ENCODE results near the gene PEX10.

Gene PEX10

DNA sequence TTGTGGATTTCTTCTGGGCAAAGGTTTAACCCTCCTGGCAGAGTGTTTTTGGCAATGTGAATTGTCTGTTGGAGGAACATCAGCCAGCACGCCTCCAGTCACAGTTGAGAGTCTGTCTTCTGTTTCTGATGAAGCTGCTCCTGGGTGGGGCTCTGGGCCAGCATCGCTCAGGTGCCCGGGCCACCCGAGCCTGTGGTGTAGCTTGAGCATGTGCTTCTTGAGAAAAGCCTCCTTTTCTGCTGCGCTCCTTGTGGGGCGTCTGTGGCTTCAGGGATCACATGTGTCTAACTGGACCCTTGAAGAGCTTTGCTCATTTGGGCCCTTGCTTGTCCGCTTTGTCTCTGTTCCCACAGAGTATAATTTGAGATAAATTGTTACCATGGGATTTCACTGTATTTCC lies 13.5 kb downstream of the PEX10 start:
- Histone ChIP-seq H3K27me3 (replicated peaks; ENCODE audit: control insufficient read depth, insufficient read depth, low read length) (no peaks in the 10 kb centered on the region), H3K4me3 (replicated peaks; ENCODE audit: low read depth, low read length) (no peak overlapping the region), H3K36me3 (ENCODE audit: control insufficient read depth, insufficient read depth, low read length) (peaks cover 50% of the 10 kb centered on the region)
- TF ChIP-seq, protein P1, sequence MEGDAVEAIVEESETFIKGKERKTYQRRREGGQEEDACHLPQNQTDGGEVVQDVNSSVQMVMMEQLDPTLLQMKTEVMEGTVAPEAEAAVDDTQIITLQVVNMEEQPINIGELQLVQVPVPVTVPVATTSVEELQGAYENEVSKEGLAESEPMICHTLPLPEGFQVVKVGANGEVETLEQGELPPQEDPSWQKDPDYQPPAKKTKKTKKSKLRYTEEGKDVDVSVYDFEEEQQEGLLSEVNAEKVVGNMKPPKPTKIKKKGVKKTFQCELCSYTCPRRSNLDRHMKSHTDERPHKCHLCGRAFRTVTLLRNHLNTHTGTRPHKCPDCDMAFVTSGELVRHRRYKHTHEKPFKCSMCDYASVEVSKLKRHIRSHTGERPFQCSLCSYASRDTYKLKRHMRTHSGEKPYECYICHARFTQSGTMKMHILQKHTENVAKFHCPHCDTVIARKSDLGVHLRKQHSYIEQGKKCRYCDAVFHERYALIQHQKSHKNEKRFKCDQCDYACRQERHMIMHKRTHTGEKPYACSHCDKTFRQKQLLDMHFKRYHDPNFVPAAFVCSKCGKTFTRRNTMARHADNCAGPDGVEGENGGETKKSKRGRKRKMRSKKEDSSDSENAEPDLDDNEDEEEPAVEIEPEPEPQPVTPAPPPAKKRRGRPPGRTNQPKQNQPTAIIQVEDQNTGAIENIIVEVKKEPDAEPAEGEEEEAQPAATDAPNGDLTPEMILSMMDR (IDR thresholded peaks at IDR 0.05; ENCODE audit: insufficient read depth, low read length, poor library complexity, severe bottlenecking): no peak
- DNase-seq (ENCODE audit: extremely low read depth, insufficient read length): no peak

DNA sequence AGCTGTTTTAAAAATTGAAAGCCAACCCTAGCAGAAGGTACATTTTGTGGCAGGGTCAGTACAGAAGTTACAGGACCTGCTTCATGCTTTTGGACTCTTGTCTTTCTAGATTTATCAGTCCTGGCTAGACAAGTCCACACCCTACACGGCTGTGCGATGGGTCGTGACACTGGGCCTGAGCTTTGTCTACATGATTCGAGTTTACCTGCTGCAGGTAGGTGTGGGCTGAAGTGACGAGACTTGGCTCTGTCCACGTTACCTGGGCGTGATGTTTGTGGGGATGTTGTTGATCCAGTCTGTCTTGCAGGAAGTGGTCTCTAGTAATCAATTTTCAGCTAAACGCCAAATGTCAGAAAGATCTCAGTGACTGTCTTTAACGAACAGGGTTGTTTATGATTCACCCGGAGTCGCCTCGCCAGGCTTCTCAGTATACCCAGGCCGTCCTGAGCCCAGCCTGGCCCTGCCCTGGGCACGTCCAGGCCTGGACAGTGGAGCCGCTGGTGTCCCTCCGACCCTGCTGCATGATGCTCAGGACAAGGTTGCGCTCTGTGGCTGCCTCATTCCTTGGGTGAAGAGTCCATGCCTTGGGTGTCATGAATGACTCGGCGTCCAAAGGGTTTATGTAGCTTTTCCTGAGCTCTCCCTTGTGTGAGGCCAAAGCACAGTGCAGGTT lies 15.2 kb downstream of the PEX10 start:
- Histone ChIP-seq H3K36me3 (ENCODE audit: control insufficient read depth, insufficient read depth, low read length) (peaks cover 47% of the 10 kb centered on the region), H3K27me3 (replicated peaks; ENCODE audit: control insufficient read depth, insufficient read depth, low read length) (no peaks in the 10 kb centered on the region), H3K4me3 (replicated peaks; ENCODE audit: low read depth, low read length) (no peak overlapping the region)
- DNase-seq (ENCODE audit: extremely low read depth, insufficient read length): no peak
- TF ChIP-seq, protein P1 (IDR thresholded peaks at IDR 0.05; ENCODE audit: insufficient read depth, low read length, poor library complexity, severe bottlenecking): no peak

DNA sequence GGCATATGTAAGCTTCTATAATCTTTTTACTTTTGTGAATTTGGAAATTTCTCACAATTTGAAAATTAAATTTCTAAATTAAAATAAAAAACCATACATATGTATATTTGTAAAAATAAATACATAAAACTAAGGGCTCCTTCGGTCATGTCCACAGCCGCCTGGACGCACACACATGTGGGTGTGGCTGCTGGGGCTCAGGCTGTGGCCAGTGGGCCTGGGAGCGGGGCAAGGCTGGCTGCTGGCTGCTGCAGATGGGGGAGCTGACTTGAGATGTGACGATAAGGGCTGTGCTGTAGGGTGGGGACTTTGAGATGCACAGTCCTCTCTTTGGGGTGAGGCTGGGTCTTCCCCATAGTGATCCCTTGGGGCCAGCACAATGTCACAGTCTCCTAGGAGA lies 15.9 kb downstream of the PEX10 start:
- Histone ChIP-seq H3K27me3 (replicated peaks; ENCODE audit: control insufficient read depth, insufficient read depth, low read length) (no peaks in the 10 kb centered on the region), H3K4me3 (replicated peaks; ENCODE audit: low read depth, low read length) (no peak overlapping the region), H3K36me3 (ENCODE audit: control insufficient read depth, insufficient read depth, low read length) (peaks cover 42% of the 10 kb centered on the region)
- TF ChIP-seq, protein P1 (IDR thresholded peaks at IDR 0.05; ENCODE audit: insufficient read depth, low read length, poor library complexity, severe bottlenecking): no peak
- no peak for DNase-seq (ENCODE audit: extremely low read depth, insufficient read length)

DNA sequence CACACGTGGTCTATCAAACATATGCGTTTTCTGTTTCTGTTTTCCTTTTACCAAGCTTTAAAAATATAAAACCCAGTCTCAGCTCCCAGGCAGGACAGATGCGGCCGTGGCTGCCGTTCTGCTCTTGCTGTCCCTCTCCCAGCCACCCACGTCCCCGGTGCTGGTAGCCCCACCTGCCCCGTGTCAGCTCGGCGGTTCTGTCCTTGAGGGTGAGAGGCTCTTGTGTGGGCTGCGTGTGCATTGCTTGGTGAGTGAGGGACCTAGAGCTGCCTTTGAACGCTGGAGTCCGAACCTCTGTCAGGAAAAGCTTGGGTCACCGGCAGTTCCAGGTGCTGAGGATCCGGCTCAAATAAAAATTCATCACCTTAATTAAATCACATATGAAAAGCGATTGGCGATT lies 16.3 kb downstream of the PEX10 start:
- Histone ChIP-seq H3K36me3 (ENCODE audit: control insufficient read depth, insufficient read depth, low read length) (peaks cover 40% of the 10 kb centered on the region), H3K4me3 (replicated peaks; ENCODE audit: low read depth, low read length) (no peak overlapping the region), H3K27me3 (replicated peaks; ENCODE audit: control insufficient read depth, insufficient read depth, low read length) (no peaks in the 10 kb centered on the region)
- TF ChIP-seq, protein P1 (IDR thresholded peaks at IDR 0.05; ENCODE audit: insufficient read depth, low read length, poor library complexity, severe bottlenecking): no peak
- DNase-seq (ENCODE audit: extremely low read depth, insufficient read length): no peak

GRCh38 chr1:2395245-2395644 lies 17.1 kb downstream of the PEX10 start:
- H3K4me3 ChIP-seq (replicated peaks; ENCODE audit: low read depth, low read length): no peak overlapping the region
- peaks cover 35% of the 10 kb centered on the region for H3K36me3 ChIP-seq (ENCODE audit: control insufficient read depth, insufficient read depth, low read length)

More at GRCh38 chr1:2395245-2395644, 17.1 kb downstream of the PEX10 start:
- H3K27me3 ChIP-seq (replicated peaks; ENCODE audit: control insufficient read depth, insufficient read depth, low read length): no peaks in the 10 kb centered on the region
- TF ChIP-seq, protein P1 (IDR thresholded peaks at IDR 0.05; ENCODE audit: insufficient read depth, low read length, poor library complexity, severe bottlenecking): no peak
- no peak for DNase-seq (ENCODE audit: extremely low read depth, insufficient read length)

Measured in GM06990 (cell line).